K562 (cell line): ENCODE measurements around the gene AIF1. TPM values are rescaled to one million over a fixed set of nuclear protein-coding genes. Genes with fewer than 3 reads are reported as not detected.

ENCODE experiments used
- CBX3 ChIP-seq, 2 experiments: IDR thresholded peaks; 1 replicate in 1 of 2; 2 replicates in 1 of 2; pipeline ENCODE4 v1.6.1; 2012; ENCODE audit warnings: inconsistent platforms in 2 of 2, low read length in 2 of 2, borderline replicate concordance in 1 of 2, control low read depth in 1 of 2
- CHCHD3 ChIP-seq: fragments of 250-450 bp; sonication (Bioruptor Pico); IDR thresholded peaks from 2 replicates; pipeline ENCODE4 v2.1.2; 2022; ENCODE audit warnings: mild to moderate bottlenecking
- FOS ChIP-seq: IDR thresholded peaks from 3 replicates; pipeline ENCODE4 v1.6.1; 2011; ENCODE audit not compliant: insufficient read length; ENCODE audit errors: extremely low read depth
- FOXK2 ChIP-seq, 2 experiments: fragments of 450-650 bp; IDR thresholded peaks in 1 of 2; conservative IDR thresholded peaks in 1 of 2; 2 replicates each; pipeline ENCODE4 v1.6.1; 2016; ENCODE audit warnings: low read depth in 2 of 2, mild to moderate bottlenecking in 1 of 2
- GTF2E2 ChIP-seq: fragments of 200-800 bp; sonication (Bioruptor generic); IDR thresholded peaks from 2 replicates; pipeline ENCODE4 v1.6.1; 2016; ENCODE audit warnings: missing genetic modification characterization, missing compliant biosample characterization
- HNRNPLL ChIP-seq: fragments of 200-400 bp; formaldehyde crosslinking; IDR thresholded peaks from 2 replicates; pipeline ENCODE4 v1.6.1; 2017; ENCODE audit warnings: low read length, low read depth, mild to moderate bottlenecking; ENCODE audit not compliant: poor library complexity, severe bottlenecking
- KAT2B ChIP-seq: IDR thresholded peaks from one replicate; pipeline ENCODE4 v1.6.1; 2012; ENCODE audit warnings: low read depth, mild to moderate bottlenecking, control low read depth, inconsistent platforms, low read length, moderate library complexity
- MIER1 ChIP-seq: fragments of 450-650 bp; IDR thresholded peaks from 2 replicates; pipeline ENCODE4 v1.6.1; 2016; ENCODE audit warnings: antibody characterized with exemption, mild to moderate bottlenecking, low read depth
- SIRT6 ChIP-seq: IDR thresholded peaks from one replicate; pipeline ENCODE4 v1.6.1; 2012; ENCODE audit warnings: low read depth, mild to moderate bottlenecking, control low read depth, inconsistent platforms, low read length, moderate library complexity
- SNIP1 ChIP-seq: fragments of 450-650 bp; IDR thresholded peaks from 2 replicates; pipeline ENCODE4 v1.7.1; 2017; ENCODE audit warnings: low read depth, mild to moderate bottlenecking
- TARDBP ChIP-seq: fragments of 450-650 bp; IDR thresholded peaks from 2 replicates; pipeline ENCODE4 v1.6.1; 2016
- USF1 ChIP-seq: sonication (generic); formaldehyde crosslinking; IDR thresholded peaks from 2 replicates; pipeline ENCODE4 v1.9.0; 2022; ENCODE audit warnings: mild to moderate bottlenecking, missing genetic modification reagents
- ZNF318 ChIP-seq, 2 experiments: fragments of 450-650 bp; IDR thresholded peaks; 2 replicates each; pipeline ENCODE4 v1.6.1; 2016; ENCODE audit warnings: mild to moderate bottlenecking in 2 of 2, borderline replicate concordance in 1 of 2, low read depth in 1 of 2, moderate library complexity in 1 of 2
- ZNF507 ChIP-seq: conservative IDR thresholded peaks from 2 replicates; pipeline ENCODE4 v1.6.1; 2017; ENCODE audit warnings: missing genetic modification characterization, missing compliant biosample characterization
- ZNF639 ChIP-seq, 2 experiments: fragments of 200-800 bp in 1 of 2; sonication (Bioruptor generic) in 1 of 2; sonication (generic) in 1 of 2; formaldehyde crosslinking in 1 of 2; IDR thresholded peaks in 1 of 2; conservative IDR thresholded peaks in 1 of 2; 2 replicates each; pipeline versions ENCODE4 v1.5.0 to v1.6.1; 2016 to 2020; ENCODE audit warnings: missing compliant biosample characterization in 1 of 2, missing genetic modification characterization in 1 of 2, missing genetic modification reagents in 1 of 2
- ZNF766 ChIP-seq: fragments of 200-800 bp; sonication (Bioruptor generic); conservative IDR thresholded peaks from 2 replicates; pipeline ENCODE4 v1.6.1; 2016; ENCODE audit warnings: missing genetic modification characterization, missing compliant biosample characterization
- polyA plus RNA-seq, 8 experiments: library from polyadenylated mRNA; depleted of rRNA in 4 of 8; stranded (reverse) in 5 of 8; unstranded in 3 of 8; fragments of >200 nt; fragmentation: Nextera tagmentation in 2 of 8; fragmentation: Illumina TruSeq in 1 of 8; extraction: Ambion mirVana in 2 of 8; extraction: Trizol in 1 of 8; gene quantifications; 2 replicates each; pipeline versions ENCODE4 v1.2.1 to v1.2.3, GENCODE V29; 2011 to 2014; ENCODE audit warnings: inconsistent platforms in 1 of 8, missing spikeins in 1 of 8
- total RNA-seq, 7 experiments: library from RNA; depleted of rRNA in 6 of 7; stranded (reverse); fragments of >200 nt in 6 of 7; fragmentation: Illumina TruSeq in 2 of 7; extraction: Trizol in 2 of 7; gene quantifications; 2 replicates each; pipeline versions ENCODE4 v1.2.1 to v1.2.3, GENCODE V29; 2011 to 2021; ENCODE audit warnings: low replicate concordance in 1 of 7

Gene AIF1
- total and polyA plus RNA-seq, 9 of the 15 experiments (the other 6 are each of a cell fraction or from before 2014, with no cell fraction given): 9.4 to 33.4 (median 19.4) TPM

GRCh38 chr6:31620586-31621319 is 5.7 kb downstream of the AIF1 start, which contains the start of gene PRRC2A (continued):
- TF ChIP-seq MIER1: no peak
- peak; percentile 98 for TF ChIP-seq GTF2E2 (tag)
- no peak for TF ChIP-seq KAT2B
- TF ChIP-seq HNRNPLL: no peak
- no peak for TF ChIP-seq FOS
- TF ChIP-seq SNIP1: no peak; the same call in 1 of the 2 replicates
- TF ChIP-seq TARDBP: no peak
- no peak for TF ChIP-seq SIRT6
- TF ChIP-seq FOXK2 (conservative IDR thresholded peaks at IDR 0.05 in 1 of 2, IDR thresholded peaks at IDR 0.05 in 1 of 2; ENCODE audit: low read depth in 2 of 2): no peak
- TF ChIP-seq CHCHD3: no peak
- no peak for TF ChIP-seq CBX3 (IDR thresholded peaks at IDR 0.05; ENCODE audit: borderline replicate concordance in 1 of 2, low read length in 2 of 2)
- TF ChIP-seq ZNF766 (CRISPR knock-in tag): peak; percentile 54; the same call in 1 of the 2 replicates
- TF ChIP-seq ZNF507: no peak
- TF ChIP-seq USF1 (CRISPR knock-in tag): no peak; the same call in 1 of the 2 replicates
- peak in 1 of 2 experiments; percentile 100; a peak in 2 of 4 replicates for TF ChIP-seq ZNF639 (CRISPR knock-in tag; conservative IDR thresholded peaks at IDR 0.05 in 1 of 2, IDR thresholded peaks at IDR 0.05 in 1 of 2)
- TF ChIP-seq ZNF318 (IDR thresholded peaks at IDR 0.05; ENCODE audit: borderline replicate concordance in 1 of 2, low read depth in 1 of 2): no peak
